Left kidney (tissue), 2 donors: ENCODE data around the gene SMG5. TPM values are rescaled to one million over a fixed set of nuclear protein-coding genes. Genes with fewer than 3 reads are reported as not detected.

Experiments used
- DNase-seq: peaks from one replicate; pipeline ENCODE4 v3.0.0-alpha.2; 2013
- polyA plus RNA-seq: library from polyadenylated mRNA; unstranded; fragments of 120-200 nt; gene quantifications from one replicate; pipeline ENCODE4 v1.2.1, GENCODE V29; 2013; ENCODE audit not compliant: insufficient read length

The SMG5 gene
- polyA plus RNA-seq, 1 donor: 63.4 TPM

DNA sequence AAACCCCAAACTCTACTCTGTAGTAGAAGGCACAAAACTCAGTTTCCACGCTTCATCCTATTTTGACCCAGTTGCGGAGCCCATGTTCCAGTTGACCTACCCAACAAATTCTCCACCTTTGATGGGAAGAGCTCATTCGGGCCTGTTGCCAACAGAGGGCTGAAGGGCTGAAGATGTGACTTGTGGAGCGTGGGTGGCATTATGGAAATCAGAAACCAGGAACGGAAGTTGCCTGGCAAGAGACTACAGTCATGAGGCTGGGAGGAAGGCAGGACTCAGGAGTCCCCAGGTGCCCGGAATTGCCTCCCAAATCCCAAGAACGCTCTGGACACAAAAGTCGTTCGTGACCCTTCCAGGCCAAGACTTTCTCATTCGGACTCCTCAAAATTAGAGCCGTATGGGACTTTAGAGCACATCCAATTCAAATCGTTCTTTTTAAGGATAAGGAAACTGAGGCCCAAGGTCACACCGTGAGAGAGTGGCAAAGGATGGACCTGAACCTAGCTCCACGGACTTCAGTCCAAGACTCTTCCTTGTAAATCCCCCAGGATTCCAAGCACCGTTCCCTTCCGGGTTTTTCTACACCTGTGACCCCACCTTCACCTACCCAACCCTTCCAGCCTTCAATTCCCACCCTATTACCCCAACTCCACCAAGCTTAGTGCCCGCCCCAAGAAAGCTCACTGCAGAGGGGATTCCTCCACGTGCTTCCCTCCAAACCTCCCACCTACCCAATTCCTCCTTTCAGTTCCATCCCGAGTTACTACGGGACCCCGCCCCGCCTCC is 739 bp downstream of the SMG5 start:
- DNase-seq: no peak

DNA sequence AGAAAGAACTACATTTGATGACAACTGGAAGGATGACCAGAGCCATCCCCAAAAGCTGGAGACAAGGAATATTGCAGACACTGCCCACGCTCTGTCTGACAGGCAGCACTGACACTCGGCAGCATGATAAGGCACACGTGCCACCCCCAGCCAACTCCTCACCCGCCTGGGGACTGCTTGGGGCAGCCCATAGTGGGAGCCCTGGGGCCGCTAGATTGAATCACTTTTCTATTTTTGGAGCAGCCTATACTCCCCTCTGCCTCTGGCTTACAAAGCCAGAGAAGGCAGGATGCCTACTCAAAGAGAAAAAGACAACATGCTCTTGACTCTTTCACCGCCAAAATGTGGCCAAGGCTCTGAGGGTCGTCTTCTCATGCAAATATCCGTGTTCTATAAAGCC is 1.3 kb downstream of the SMG5 start:
- DNase-seq: no peak

DNA sequence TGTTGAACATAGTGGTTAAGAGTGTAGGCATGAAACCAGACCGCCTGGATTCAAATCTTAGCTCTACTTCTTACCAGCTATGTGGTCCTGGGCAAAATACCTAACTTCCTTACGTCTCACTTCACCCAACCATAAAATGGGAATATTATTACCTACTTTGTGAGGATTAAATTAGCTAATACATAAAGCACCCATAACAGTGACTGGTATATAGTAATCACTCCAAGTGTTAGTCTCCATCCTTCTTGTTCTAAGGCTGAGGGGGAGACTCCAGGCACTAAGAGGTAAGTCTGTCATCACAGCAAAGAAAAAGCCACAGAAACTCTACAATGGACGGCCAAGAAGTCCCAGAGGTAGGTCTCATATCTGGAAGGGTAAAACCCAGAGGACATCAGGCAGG is 2.8 kb downstream of the SMG5 start:
- no peak for DNase-seq

DNA sequence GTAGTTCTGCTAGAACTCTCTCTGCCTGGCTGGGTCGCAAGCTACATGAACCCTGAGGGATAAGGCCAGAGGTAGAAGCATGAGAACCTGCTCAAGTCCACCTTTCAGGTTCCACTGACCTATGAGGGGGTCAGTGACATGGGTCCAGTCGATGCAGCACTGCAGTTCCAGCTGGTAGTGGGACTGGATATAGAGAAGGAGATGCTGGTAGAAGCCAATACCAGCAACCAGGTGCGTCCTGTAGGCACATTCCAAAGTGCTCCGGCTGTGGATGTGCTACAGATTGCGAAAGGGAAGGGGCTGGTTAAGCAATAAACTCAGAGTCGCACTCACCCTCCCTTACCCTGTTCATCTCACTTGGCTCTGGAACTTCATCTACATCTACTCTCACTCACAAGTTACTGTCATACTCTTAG is 5.7 kb downstream of the SMG5 start:
- DNase-seq: no peak

DNA sequence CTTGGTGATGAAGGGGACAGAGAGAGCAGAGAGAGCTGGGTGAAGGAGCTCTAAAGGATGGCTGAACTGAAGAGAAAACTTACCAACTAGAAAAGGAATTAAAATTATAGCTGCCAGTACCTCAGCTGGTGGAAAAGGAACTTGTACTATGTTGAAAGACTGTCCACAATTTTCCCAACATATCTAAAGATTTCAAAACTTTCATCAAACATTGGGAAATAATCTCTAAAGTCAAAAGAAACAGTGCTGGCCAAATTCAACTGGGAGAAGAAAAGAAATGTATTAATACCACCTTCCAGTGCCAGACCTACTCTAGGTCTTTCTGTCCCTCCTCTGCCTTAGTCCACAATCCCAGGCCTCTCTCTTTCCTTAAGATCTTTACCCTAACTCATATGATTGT is 6.1 kb downstream of the SMG5 start:
- no peak for DNase-seq

DNA sequence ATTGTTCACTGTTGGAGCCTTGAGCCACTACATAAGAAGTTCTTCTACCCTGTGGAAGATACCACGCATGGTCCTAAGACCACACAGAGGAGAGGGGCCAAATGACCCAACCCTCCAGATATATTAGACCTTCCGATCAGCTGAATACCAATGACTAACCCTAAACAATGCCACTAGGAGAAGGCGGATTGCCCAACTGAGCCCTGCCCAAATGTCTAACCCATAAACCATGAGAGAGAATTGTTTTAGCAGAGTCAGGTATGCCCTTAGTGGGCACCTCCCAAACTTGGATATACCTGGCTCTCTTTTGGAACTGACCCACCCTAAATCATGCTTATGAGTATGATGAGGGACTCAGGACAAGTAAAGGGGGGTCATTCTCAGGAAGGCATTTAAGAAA is 12.3 kb downstream of the SMG5 start:
- no peak for DNase-seq

DNA sequence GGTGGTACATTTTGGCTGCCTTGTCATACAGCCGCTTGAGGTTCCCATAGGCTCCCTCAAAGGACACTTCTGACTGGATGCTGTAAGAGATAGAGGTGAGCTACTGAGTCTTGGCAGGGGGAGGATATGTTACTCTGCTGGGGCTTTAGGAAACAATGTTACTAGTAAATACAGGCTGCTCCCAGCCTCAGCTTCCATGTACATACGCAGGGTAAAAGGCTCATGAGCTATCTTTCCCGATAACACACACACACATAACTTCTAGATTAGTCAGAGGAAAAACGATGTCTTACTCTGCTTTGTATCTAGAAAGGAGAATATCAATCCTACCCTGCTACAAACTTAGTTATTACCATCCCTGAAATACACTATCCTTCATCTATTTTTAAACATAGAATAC is 14.3 kb downstream of the SMG5 start:
- DNase-seq: no peak

DNA sequence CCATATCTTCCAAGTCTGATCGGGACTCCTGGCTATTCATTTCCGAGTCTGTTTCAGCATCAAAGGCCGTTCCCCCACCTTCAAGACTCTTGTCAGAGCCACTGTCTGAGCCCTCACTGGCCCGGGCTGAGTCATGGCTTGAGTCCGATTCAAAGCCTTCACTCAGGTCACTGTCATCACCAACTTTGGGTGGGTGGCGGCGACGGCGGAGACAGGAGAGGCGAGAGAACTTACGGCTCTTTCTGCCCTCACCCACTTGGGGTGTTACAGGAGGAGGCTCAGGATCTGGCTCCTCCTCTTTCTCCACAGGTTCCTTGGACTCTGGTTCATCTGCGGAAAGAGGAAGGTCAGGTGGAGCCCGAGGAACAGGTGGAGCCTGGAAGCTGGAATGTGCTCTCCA is 16.6 kb downstream of the SMG5 start:
- no peak for DNase-seq

DNA sequence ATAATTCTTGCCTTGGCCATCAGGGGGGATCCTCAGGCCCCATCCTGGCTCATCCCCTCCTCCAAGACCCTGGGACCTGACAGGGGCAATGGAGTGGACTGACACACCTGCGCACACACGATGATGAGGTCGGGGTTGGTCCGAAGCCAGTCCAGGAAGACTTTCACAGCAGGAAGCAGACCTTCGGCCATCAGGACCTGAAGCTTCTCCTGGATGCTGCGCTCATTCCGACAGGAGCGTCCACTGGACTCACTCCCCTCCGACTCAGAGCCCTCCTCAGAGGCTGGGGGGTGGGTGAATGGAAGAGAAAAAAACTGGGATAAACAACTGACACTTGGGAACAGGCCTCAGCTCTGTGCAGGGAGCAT is 19.4 kb downstream of the SMG5 start:
- no peak for DNase-seq

DNA sequence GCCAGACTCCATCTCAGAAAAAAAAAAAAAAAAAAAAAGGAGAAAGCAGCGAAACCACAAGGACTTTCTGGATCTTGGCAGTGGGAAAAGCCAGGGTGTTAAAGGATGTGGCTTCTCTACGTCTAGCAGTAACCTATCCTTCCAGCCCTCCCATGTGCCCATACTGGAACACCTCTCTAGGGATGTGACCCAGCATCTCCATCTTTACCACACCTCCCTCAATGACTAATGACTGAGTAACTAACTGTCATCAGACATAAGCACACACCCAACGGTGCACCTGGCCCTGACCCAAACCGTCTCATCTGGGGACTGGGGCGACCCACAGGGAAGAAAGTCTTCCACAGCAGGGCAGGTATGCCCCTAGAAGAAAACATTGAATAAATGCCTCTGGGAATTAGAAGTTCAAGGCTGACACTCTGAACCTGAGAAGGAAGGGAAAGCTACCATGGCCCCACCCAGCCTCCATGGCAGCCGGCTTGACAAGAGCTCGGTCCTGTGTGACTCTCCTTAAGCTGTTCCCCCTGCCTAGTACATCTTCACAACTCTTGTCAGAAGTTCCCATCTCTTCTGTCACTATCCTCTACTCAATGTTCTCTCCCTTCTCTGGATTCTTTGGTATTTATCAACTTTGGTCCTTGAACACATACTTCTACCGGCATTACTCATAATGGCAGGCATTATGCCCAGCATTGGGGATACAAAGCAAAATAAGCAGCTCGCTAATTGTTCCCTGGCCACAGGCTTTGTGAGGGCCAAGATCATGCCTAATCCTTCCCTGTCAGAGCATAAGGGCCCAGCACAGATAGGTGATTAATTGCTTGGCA is 20.0 kb downstream of the SMG5 start:
- DNase-seq: no peak

DNA sequence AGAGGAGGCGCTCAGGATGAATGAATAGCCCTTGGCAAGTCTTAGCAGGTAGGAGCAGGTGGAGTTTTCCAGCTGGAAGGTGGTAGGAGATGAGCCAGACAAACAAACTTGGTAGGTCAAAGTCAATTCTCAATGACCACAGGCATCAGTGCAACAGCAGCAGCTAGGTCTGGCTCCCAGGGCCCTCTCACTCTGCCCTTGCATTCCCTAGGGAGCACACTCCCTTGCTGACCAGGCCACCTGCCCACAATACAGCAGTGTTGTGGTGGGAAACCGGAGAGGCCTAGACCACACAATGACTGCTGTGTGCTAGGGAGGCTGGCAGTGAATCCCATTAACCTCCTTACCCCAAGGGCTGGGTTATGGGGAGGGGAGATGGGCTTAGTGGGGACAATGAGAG is 21.7 kb downstream of the SMG5 start:
- no peak for DNase-seq

DNA sequence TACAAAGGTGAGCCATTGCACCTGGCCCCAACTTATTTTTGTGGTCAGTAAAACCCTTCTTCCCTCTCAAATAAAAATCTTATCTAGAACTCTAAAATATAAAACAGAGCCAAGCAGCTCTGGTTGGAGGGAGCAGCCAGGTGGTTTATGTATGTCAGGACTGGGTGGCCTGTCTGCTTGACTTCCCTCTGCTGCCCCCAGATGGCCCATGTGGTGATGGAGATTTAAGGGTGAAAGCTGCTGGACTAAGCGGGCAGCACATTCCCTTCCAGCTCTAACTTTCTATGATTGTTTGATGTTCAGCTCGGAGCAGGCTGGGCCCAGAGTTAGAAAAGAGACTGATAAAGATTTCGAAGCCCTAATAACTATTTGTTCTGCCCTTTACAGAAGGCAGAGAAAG is 22.8 kb downstream of the SMG5 start:
- DNase-seq: no peak

DNA sequence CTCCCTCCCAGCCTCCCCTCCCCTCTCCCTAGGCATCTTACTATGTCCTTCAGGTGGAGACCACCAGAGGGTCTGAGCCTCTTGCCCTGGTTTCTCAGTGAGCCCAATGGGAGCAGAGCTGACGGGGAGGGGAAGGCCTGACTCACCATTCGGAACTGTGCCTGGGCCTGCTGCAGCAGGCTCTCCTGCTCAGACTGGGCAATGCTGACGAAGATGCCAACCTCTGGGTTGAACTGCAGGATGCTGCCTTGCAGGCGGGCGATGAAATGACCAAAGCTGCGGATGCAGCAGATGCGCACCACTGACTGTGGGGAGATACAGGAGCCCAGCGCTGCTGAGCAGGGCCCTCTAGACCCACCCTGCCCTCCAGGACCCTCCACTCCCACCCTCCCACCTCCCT is 23.8 kb downstream of the SMG5 start:
- DNase-seq: no peak

DNA sequence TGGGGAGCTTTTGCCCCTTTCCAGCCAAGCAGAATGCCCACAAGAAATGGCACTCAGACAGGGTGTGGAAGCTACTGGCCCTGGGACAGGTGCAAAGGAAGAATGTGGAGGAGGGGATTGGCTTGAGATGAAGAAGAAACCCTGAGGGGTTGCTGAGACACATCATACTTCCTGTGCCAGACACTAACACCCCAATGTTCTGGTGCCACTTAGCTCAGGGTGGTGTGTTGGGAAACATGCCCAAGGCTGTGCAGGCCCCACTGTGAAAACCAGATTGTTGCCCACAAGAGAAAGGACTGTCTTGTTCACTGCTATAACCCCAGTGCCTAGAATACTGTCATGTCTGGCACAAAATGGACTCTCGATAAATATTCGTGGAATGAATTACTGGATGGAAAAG is 24.9 kb downstream of the SMG5 start:
- DNase-seq: no peak

DNA sequence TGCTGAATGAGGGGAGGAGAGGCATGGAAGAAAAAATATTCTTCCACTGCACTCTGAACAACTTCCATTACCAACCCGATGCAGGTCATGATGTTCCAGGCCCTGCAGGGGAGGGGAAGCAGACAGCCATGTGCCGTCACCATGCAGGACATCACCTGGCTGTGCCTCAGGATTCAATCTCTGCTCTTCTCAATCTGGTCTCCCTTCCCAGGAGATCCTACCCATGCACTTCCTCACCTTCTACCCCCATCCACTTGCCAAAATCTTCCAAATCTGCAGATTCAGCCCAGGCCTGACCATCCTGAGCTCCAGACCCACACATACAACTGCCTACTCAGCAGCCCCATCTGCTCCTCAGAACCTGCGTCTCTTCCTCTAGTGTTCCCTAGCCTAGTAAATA is 29.0 kb downstream of the SMG5 start:
- no peak for DNase-seq

DNA sequence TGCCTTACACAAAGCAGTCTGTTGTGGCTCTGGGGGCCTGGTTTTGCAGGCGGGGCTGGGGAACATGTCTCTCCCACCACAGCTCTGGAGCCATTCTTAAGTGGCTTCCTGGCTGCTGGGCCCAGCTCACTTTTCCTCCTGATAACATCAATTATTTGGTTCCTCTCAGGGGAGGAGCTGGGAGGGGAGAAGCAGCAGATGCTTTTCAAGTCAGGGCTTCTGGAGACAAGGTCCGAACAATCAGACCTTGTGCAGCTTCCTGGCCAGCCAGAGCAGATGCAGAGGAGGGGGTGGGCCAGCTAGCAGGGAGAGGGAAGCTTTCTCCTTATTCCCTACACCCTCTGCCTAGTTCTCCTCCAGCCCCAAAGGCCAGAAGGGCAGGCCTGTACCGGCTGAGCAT is 31.1 kb downstream of the SMG5 start:
- no peak for DNase-seq

DNA sequence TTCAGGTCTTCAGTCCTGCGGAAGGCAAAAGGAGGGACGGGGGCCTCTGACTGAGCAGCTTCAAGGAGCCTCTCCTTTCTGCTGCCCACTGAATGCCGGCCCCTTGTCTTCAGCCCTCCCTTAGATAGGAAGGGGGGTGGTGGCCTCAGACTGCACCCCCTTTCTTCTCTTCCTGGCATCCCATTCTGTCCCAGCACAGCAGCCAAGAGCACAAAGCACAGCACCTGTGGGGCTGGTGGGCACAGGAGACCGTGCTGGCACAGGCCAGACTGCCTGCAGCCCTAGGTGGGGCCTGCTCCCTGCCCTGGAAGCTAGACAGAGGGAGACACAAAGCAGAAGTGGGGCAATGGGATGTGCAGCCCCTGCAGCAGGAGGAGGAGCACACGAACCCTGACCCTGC is 33.0 kb downstream of the SMG5 start:
- DNase-seq: no peak

DNA sequence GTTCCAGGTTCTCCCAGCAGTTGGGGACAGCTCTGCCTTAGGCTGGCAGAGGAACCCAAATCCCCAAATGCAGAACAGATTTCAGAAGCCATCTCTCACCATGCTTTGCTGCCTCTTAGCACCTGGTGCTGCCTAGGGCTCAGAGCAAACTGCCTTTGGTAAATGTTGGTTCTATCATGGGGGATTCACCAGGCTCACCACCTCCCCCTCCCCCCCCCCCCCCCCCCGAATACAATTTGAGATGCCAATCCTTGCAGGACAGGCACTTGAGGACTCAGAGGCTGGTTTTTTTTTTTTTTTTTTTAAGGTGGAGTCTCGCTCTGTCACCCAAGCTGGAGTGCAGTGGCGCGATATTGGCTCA is 34.3 kb downstream of the SMG5 start:
- DNase-seq: no peak

DNA sequence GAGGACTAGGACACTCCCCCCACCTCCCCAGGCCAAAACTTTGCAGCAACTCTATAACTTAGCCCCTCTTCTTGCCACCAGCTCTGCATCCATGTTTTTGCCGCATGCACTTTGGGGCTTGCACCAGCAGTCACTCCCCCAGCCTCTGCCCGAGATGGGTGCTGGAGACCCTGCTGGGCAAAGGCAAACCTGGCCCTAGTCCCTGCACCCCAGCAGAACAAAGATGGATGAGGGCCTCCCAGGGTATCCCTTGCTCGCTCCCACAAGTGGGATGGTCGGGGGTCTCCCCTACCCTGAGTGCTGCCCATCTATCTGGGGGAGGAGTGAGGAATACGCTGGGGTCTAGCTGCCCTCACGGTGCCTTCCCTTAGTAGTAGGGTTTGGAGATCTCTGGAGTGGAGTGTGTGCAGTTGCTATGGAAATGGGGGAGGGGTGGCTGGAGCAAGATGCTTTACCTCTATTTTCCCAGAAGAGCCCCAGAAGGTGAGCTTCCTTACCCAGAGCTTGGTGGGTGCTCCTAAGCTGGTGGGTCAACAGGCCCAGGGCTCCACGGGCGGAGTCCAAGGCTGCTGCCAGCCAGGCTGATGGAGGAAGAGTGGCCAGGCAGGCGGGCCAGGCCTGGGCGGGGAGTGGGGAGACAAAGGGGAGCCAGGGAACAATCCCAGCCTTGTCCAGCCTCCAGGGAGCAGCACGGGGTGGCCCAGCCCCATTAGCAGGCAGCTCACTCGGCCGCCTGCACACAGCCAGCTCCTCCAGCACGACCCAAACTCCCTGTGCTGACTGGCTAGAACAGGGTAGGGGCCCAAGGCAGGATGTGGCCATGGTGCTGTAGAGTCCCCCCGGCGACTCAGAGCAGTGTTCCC is 34.9 kb downstream of the SMG5 start, which contains the start of gene PAQR6:
PAQR6 (minus strand) TSS at position 597 of the 863 bp plus-strand sequence. CDS start 1,325 bp downstream, outside the sequence.
- no peak for DNase-seq

DNA sequence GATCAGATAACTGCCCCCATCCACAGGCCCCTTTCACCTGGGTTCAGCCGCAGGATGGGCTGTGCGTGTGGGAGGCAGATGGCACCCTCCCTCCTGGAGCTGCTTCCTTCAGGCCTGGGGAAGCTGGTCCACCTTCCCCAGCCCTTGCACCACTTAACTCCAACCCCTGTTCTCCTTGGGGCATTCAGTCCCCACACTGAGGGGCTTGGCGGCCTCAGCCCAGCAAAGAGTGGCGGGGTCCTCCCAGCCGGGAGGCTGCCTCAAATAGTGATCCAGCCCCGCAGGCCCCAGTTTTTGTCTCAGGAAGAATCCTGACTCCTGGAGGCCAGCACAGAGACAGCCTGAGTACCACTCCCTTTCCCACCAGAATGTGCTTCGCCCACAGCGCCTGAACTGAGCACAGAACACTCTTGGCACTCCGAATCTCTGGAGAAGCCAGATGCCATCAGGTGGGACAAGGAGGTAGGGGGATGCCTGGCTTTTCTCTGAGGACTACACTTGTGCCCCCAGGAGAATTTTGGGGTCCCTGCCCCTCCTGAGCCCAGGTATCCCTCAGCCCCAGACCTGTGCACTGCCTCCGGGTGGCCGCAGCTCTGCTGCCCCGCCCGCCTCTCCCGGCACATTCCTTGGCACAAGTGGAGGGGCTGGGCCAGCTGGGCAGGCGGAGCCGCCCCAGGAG is 35.7 kb downstream of the SMG5 start:
- DNase-seq: no peak

DNA sequence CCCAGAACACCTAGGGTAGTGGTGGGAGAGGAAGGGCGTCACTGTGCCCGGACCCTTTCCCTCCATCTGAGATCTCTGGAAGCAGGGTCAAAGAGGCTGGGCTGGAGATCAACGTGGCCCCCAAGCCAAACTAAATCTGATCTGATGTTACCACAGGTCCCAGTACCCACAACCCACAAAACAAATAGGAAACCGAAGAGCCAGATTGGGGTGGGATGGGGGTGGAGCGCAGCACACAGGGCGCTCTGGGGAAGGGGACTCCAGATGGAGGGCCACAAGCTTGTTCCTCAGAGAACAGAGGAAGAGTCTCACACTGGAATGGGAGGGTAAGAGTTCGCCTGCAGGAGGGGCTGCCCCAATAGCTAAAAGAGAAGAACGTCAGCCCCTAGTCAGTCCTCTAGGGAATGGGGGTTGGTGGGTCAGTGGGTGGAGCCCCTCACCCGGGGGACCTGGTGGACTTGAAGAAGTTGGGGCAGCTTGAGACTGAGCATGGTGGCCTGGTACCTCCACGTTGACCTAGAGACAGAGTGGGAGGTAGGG is 36.3 kb downstream of the SMG5 start:
- no peak for DNase-seq
